ENCODE measurements around the gene ANXA2.
"Not testable (repeated sequence)": the region's sequence is repeated elsewhere in the genome, so short reads cannot be mapped to it uniquely, and the experiment has no call there.

The ANXA2 gene

GRCh38 chr15:60373745-60374144, 24.0 kb downstream of the ANXA2 start:
- no peak overlapping the region for H3K4me3 ChIP-seq (ENCODE audit: low read depth, low read length)
- DNase-seq (ENCODE audit: low read depth) = no peak

DNA sequence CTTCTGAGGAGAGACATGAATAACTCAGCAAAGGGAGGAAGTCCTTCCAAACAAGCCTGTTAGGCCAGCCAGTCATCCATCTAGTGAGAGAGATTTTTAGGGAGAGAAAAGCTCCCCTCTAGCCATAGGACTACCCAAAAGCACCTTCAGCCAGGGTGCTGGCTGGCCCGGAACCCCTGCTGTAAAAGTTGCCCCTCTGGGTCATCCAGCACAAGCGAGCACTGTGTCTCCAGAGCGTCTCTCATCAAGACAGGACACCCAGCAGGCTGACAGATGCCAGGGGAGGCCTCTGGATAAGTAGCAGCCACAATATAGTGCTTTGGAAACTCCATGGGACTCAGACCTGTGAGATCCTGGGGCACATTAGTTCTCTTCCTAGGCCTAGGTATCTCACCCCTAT, 24.5 kb downstream of the ANXA2 start:
- no peak for DNase-seq (ENCODE audit: low read depth)
- H3K4me3 ChIP-seq (ENCODE audit: low read depth, low read length) = no peak overlapping the region

GRCh38 chr15:60372756-60373155, 25.0 kb downstream of the ANXA2 start:
- no peak for DNase-seq (ENCODE audit: low read depth)

GRCh38 chr15:60372227-60372626, 25.6 kb downstream of the ANXA2 start:
- DNase-seq (ENCODE audit: low read depth) = no peak
- H3K4me3 ChIP-seq (ENCODE audit: low read depth, low read length) = no peak overlapping the region

More at GRCh38 chr15:60372756-60373155, 25.0 kb downstream of the ANXA2 start:
- H3K4me3 ChIP-seq (ENCODE audit: low read depth, low read length) = no peak overlapping the region

DNA sequence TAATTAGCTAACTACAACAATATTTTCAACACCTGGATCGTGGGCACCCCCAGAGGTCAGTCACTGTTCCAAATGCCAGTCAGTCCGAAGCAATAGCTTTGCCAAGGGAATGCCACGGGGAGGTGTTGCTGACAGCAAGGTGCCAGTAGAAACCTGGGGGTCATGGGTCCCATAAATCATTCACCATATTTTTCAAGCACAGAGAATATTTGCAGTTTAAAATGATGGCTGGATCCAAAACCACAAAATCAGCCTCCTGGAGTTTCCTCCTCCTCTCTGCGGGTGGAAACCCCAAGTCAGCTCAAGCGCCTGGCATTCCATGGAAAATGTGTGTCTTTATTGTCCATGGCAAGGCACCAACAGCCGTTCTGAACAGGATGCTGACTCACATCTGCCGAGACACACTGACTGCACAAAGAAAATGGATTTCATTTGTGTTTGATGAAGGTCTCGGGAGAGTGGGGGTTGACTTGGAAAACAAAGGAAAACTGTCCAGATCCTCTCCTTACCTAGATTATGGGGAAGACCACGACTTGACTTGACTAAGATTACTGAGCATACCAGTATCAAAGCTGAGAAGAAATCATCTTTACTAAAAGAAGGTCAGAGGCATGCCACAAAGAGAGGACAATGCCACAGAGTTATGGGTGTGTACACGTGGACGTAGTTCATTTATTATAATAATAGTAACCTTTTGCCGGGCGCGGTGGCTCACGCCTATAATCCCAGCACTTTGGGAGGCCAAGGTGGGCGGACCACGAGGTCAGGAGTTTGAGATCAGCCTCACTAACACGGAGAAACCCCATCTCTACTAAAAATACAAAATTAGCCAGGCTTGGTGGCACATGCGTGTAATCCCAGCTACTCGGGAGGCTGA, 26.4 kb downstream of the ANXA2 start:
- DNase-seq (ENCODE audit: low read depth) = peak; percentile 95
- H3K4me3 ChIP-seq (ENCODE audit: low read depth, low read length) = no peak overlapping the region

DNA sequence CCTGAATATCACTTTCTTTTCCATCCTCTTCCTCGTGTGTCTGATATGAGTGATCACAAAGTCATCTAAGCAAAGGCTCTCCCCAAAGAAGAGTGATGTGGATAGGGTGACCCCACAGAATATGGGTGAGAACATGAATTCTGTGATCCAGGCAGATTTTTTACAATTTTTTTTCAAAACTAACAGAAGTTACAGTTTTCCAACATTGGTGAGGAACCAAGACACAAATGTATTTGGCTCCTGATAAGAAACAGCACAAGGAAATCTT, 27.0 kb downstream of the ANXA2 start:
- H3K4me3 ChIP-seq (ENCODE audit: low read depth, low read length) = no peak overlapping the region
- DNase-seq (ENCODE audit: low read depth) = no peak

GRCh38 chr15:60370105-60370868, 27.5 kb downstream of the ANXA2 start:
- DNase-seq (ENCODE audit: low read depth) = no peak
- H3K4me3 ChIP-seq (ENCODE audit: low read depth, low read length) = no peak overlapping the region

- no peak overlapping the region for H3K4me3 ChIP-seq (ENCODE audit: low read depth, low read length)
- DNase-seq (ENCODE audit: low read depth) = no peak
Observed at GRCh38 chr15:60369696-60370095, 28.1 kb downstream of the ANXA2 start.

- H3K4me3 ChIP-seq (ENCODE audit: low read depth, low read length) = no peak overlapping the region
- DNase-seq (ENCODE audit: low read depth) = no peak
Observed at GRCh38 chr15:60364612-60364924, 33.2 kb downstream of the ANXA2 start.

DNA sequence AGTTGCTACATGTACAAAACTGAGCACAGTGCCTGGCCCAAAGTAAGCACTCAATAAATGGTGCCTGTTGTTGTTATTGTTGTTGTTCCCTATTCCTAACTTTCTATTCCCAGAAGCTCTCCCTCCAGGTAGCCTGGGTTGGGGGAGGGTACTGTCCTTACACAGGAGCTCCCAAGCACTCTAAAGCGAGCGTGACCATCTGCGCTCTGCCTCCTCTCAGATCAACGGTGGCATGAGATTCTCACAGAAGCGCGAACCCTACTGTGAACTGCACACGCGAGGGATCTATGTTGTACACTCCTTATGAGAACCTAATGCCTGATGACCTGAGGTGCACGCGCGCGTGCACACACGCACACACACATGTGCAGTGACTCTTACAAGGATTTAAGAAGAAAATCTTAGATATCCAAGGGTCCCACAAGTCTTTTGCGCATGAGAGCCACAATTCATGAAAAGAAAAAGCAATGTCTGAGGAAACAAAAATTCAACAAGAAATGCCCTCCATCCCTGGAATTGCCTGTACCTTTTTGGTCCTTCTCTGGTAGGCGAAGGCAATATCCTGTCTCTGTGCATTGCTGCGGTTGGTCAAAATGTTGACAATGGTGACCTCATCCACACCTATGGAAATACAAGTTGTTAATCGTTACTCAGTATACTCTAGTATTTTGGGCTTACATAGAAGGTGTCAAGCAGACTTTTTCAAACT, 33.7 kb downstream of the ANXA2 start:
- H3K4me3 ChIP-seq (ENCODE audit: low read depth, low read length) = no peak overlapping the region

GRCh38 chr15:60363087-60363549, 34.7 kb downstream of the ANXA2 start:
- no peak overlapping the region for H3K4me3 ChIP-seq (ENCODE audit: low read depth, low read length)
- no peak for DNase-seq (ENCODE audit: low read depth)

More for the DNA sequence above, 33.7 kb downstream of the ANXA2 start:
- DNase-seq (ENCODE audit: low read depth) = no peak

DNA sequence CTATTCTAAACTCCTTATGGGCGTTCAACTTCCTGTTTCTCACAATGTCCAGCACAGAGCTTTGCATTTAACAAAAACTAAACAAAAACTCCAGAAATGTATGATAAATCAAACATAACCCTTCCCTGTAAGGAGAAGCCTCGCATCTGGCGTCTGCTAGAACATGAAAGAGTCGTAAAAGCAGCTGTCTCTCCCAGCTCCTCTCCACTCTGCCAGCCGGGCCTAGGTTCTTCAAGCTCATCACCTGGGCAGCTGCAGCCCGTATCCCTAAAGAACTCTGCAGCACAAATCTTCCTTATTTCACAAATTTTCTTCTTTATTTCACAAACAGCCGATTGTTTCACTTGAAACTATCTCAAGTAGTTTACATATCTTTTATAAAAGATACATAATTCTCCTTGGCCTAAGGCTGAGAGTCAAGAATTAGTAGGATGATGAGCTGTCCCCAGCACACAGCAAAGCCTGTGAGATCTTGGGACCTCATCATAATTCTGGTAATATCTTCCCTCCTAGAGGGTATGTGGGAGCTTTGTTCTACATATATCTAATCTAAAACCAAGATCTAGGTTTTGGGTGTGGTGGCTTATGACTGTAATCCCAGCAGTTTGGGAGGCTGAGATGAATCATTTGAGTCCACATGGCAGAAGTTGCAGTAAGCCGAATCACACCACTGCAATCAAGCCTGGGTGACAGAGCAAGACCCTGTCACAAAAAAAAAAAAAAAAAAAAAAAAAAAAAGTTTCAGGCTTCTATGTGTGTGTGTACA, 35.3 kb downstream of the ANXA2 start:
- DNase-seq (ENCODE audit: low read depth) = no peak
- H3K4me3 ChIP-seq (ENCODE audit: low read depth, low read length) = no peak overlapping the region

DNA sequence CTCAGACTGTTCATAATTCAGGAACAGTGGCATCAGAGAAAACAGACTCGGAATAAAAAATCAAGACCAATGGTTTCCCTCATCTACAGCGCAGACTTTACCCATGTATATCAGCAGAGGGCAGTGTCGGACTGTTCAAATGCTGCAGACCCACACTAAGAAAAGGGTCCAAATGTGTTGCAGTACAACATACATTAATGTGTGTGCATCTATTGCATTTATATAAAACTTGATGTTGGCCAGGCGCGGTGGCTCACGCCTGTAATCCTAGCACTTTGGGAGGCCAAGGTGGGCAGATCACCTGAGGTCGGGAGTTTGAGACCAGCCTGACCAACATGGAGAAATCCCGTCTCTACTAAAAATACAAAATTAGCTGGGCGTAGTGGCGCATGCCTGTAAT, 38.0 kb downstream of the ANXA2 start:
- not testable (repeated sequence) for DNase-seq (ENCODE audit: low read depth); H3K4me3 ChIP-seq (ENCODE audit: low read depth, low read length)

- H3K4me3 ChIP-seq (ENCODE audit: low read depth, low read length) = no peak overlapping the region
- peak; percentile 56 for DNase-seq (ENCODE audit: low read depth)
Observed at GRCh38 chr15:60358935-60359682, 38.7 kb downstream of the ANXA2 start.

- H3K4me3 ChIP-seq (ENCODE audit: low read depth, low read length) = no peak overlapping the region
- no peak for DNase-seq (ENCODE audit: low read depth)
Observed at GRCh38 chr15:60356832-60357231, 41.0 kb downstream of the ANXA2 start.

- no peak overlapping the region for H3K4me3 ChIP-seq (ENCODE audit: low read depth, low read length)
- DNase-seq (ENCODE audit: low read depth) = no peak
Observed at GRCh38 chr15:60355148-60355857, 42.5 kb downstream of the ANXA2 start.

DNA sequence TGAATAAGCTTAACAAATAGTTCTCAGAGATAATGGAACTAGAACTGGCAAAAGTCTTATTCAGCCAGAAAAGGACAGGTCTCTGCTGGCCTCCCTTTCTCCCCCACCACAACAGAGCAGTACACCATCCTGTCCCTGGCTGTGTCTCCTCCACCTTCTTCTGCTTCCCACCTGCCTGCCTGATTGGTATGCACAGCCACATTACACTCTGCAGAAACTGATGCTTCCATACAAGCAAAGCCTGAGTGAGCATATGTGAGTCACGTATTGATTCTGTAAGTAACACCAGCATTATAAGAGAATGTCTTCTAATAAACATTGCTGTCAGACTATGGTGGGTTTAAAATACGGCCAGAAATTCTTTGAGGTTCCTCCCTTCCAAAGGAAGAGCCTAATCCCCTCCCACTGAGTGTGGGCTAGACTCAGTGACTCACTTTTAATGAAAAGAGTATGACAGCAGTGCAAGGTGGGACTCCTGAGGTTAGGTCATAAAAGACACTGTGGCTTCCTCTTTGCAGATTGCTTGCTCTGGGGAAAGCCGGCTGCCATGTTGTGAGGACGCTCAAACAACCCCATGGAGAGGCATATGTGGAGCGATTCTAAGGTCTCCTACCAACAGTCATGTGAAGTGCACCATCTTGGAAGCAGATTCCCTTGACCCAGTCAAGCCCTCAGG, 44.4 kb downstream of the ANXA2 start:
- H3K4me3 ChIP-seq (ENCODE audit: low read depth, low read length) = no peak overlapping the region
- no peak for DNase-seq (ENCODE audit: low read depth)

GRCh38 chr15:60352525-60352924, 45.3 kb downstream of the ANXA2 start:
- no peak overlapping the region for H3K4me3 ChIP-seq (ENCODE audit: low read depth, low read length)
- no peak for DNase-seq (ENCODE audit: low read depth)

All from skeletal muscle cell (primary cell).